HepG2 (cell line): ENCODE results near the gene TBCB. TPM values are rescaled to one million over a fixed set of nuclear protein-coding genes. Genes with fewer than 3 reads are reported as not detected.

ENCODE experiments used
- ATAC-seq: fragments of 200-7000 bp; cut with Tn5 transposase; 3 replicates; pipeline ENCODE4 v1.9.1; 2020; ENCODE audit warnings: mild to moderate bottlenecking, moderate library complexity
- BruUV-seq: library from RNA; stranded (reverse); fragments of 400-500 nt; replicated peaks from 2 replicates; lab custom pipeline; 2021; lab: Mats Ljungman, UMichigan
- CTCF ChIA-PET: fragments of 300-600 bp; formaldehyde crosslinking; extraction: SDS; loops from one replicate; lab custom pipeline; 2021; ENCODE audit warnings: low total read pairs, inconsistent platforms, low intra/inter-chr PET ratio; lab: Yijun Ruan, JAX
- POLR2A ChIA-PET: fragments of 350-600 bp; sonication (Branson Sonifier 250); formaldehyde crosslinking; loops from one replicate; lab custom pipeline; 2020; ENCODE audit warnings: antibody characterized with exemption, inconsistent platforms; lab: Yijun Ruan, JAX
- DNase-seq: peaks from one replicate; pipeline ENCODE4 v3.0.0-alpha.2; 2015; ENCODE audit warnings: low spot score
- FAIRE-seq: peaks from 3 replicates; lab custom pipeline; 2011; peaks lifted over from hg19 to GRCh38; lab: Jason Lieb, UNC
- H2AFZ ChIP-seq: one replicate; pipeline ENCODE4 v1.6.1; 2011; ENCODE audit warnings: low read length, inconsistent platforms
- H3K27ac ChIP-seq: fragments of 300-600 bp; 3 replicates; pipeline ENCODE4 v1.8.0; 2011; ENCODE audit warnings: mixed run types, mild to moderate bottlenecking, mixed read lengths, low read length, inconsistent platforms; ENCODE audit not compliant: insufficient read depth; ENCODE audit errors: extremely low read length
- H3K27me3 ChIP-seq, 2 experiments: fragments of 200-600 bp in 1 of 2; 2 replicates in 1 of 2; 3 replicates in 1 of 2; pipeline versions ENCODE4 v1.6.0 to v1.8.0; 2011; ENCODE audit warnings: low read length in 2 of 2, mild to moderate bottlenecking in 2 of 2, moderate library complexity in 2 of 2, inconsistent platforms in 1 of 2; ENCODE audit not compliant: insufficient read depth in 2 of 2, control insufficient read depth in 1 of 2
- H3K36me3 ChIP-seq, 2 experiments: fragments of 200-600 bp in 1 of 2; replicated peaks in 1 of 2; 2 replicates in 1 of 2; 3 replicates in 1 of 2; pipeline versions ENCODE4 v1.5.1 to v1.8.0; 2011; ENCODE audit warnings: low read length in 2 of 2, inconsistent platforms in 1 of 2; ENCODE audit not compliant: insufficient read depth in 2 of 2, control insufficient read depth in 1 of 2
- H3K4me1 ChIP-seq: 2 replicates; pipeline ENCODE4 v1.5.1; 2012; ENCODE audit warnings: low read length, inconsistent platforms; ENCODE audit not compliant: insufficient read depth
- H3K4me2 ChIP-seq: 2 replicates; pipeline ENCODE4 v1.6.0; 2011; ENCODE audit warnings: low read depth, low read length, inconsistent platforms
- H3K4me3 ChIP-seq, 3 experiments: fragments of 200-600 bp in 1 of 3; sonication (generic), shearing (Covaris generic) in 1 of 3; replicated peaks in 1 of 3; 2 replicates each; pipeline ENCODE4 v1.5.1; 2011 to 2016; ENCODE audit warnings: low read length in 3 of 3, inconsistent platforms in 2 of 3, low read depth in 2 of 3, mild to moderate bottlenecking in 2 of 3, control low read depth in 1 of 3, mixed read lengths in 1 of 3; ENCODE audit not compliant: insufficient read depth in 1 of 3
- H3K79me2 ChIP-seq: one replicate; pipeline ENCODE4 v1.6.1; 2011; ENCODE audit warnings: low read length, inconsistent platforms; ENCODE audit not compliant: insufficient read depth
- H3K9ac ChIP-seq: 2 replicates; pipeline ENCODE4 v1.6.0; 2011; ENCODE audit warnings: mild to moderate bottlenecking, low read depth, low read length, inconsistent platforms; ENCODE audit not compliant: insufficient read depth
- H3K9me3 ChIP-seq: 2 replicates; pipeline ENCODE4 v1.5.1; 2012; ENCODE audit warnings: mild to moderate bottlenecking, low read length
- H4K20me1 ChIP-seq: 2 replicates; pipeline ENCODE4 v1.6.0; 2011; ENCODE audit warnings: inconsistent platforms, mild to moderate bottlenecking, low read length, moderate library complexity; ENCODE audit not compliant: insufficient read depth
- MTF2 ChIP-seq: sonication (generic); formaldehyde crosslinking; IDR thresholded peaks from 2 replicates; pipeline ENCODE4 v1.5.0; 2020; ENCODE audit warnings: missing genetic modification reagents, borderline replicate concordance
- PHF21A ChIP-seq: sonication (generic); formaldehyde crosslinking; IDR thresholded peaks from 2 replicates; pipeline ENCODE4 v1.5.0; 2020; ENCODE audit warnings: mild to moderate bottlenecking, missing genetic modification reagents
- POLR2A ChIP-seq, 2 experiments: IDR thresholded peaks; 2 replicates each; pipeline ENCODE4 v1.6.1; 2011; ENCODE audit warnings: low read depth in 2 of 2, low read length in 2 of 2, mild to moderate bottlenecking in 1 of 2, moderate library complexity in 1 of 2; ENCODE audit not compliant: insufficient read depth in 1 of 2
- POLR2G ChIP-seq: fragments of 200-400 bp; formaldehyde crosslinking; IDR thresholded peaks from 2 replicates; pipeline ENCODE4 v1.6.1; 2018; ENCODE audit warnings: mild to moderate bottlenecking, low read depth, low read length, moderate library complexity
- SRF ChIP-seq: IDR thresholded peaks from 2 replicates; pipeline ENCODE4 v1.6.1; 2011; ENCODE audit warnings: mild to moderate bottlenecking, low read depth, low read length, moderate library complexity
- TCF7 ChIP-seq: sonication (generic); IDR thresholded peaks from 2 replicates; pipeline ENCODE4 v1.6.1; 2016; ENCODE audit warnings: antibody characterized with exemption, low read depth
- ZEB1 ChIP-seq: IDR thresholded peaks from 2 replicates; pipeline ENCODE4 v1.6.1; 2012; ENCODE audit warnings: mild to moderate bottlenecking, low read depth, inconsistent platforms; ENCODE audit not compliant: insufficient replicate concordance
- ZNF17 ChIP-seq: sonication (generic); formaldehyde crosslinking; IDR thresholded peaks from 2 replicates; pipeline ENCODE4 v1.5.0; 2020; ENCODE audit warnings: mild to moderate bottlenecking, missing genetic modification reagents
- ZNF563 ChIP-seq: sonication (generic); formaldehyde crosslinking; IDR thresholded peaks from 2 replicates; pipeline ENCODE4 v1.8.0; 2022; ENCODE audit warnings: mild to moderate bottlenecking, moderate library complexity, missing genetic modification reagents
- ZNF652 ChIP-seq: IDR thresholded peaks from 2 replicates; pipeline ENCODE4 v1.6.1; 2016; ENCODE audit warnings: low read depth, borderline replicate concordance
- ZNF790 ChIP-seq: sonication (generic); formaldehyde crosslinking; IDR thresholded peaks from 2 replicates; pipeline ENCODE4 v1.8.0; 2022; ENCODE audit warnings: missing genetic modification reagents, mild to moderate bottlenecking, borderline replicate concordance
- WGBS: methylation state at CpG from one replicate; pipeline ENCODE4 v1.1.6; 2017; ENCODE audit warnings: low lambda C conversion rate; 5-methylcytosine and 5-hydroxymethylcytosine counted together
- in situ Hi-C: cut with HindIII; loops from 2 replicates; pipeline ENCODE4 v1.10.0; 2017; ENCODE audit warnings: low pct_unique_long_range_greater_than_20kb; ENCODE audit not compliant: extremely low pct_ligation_motif_present
- intact Hi-C: fragments of 100-400 bp; cut with micrococcal nuclease; formaldehyde crosslinking; loops from one replicate; pipeline ENCODE4 v1.10.0; 2022; ENCODE audit not compliant: unreplicated experiment
- polyA plus RNA-seq, 8 experiments: library from polyadenylated mRNA; depleted of rRNA in 3 of 8; stranded (reverse) in 7 of 8; unstranded in 1 of 8; fragments of >200 nt; fragmentation: Illumina TruSeq in 4 of 8; extraction: Trizol in 4 of 8; gene quantifications; 2 replicates each; pipeline versions ENCODE4 v1.2.1 to v1.2.3, GENCODE V29; 2011 to 2016; ENCODE audit warnings: low read depth in 4 of 8, missing spikeins in 1 of 8, mixed read lengths in 1 of 8; ENCODE audit not compliant: insufficient read depth in 1 of 8
- total RNA-seq, 5 experiments: library from RNA; depleted of rRNA; stranded (reverse); fragments of >200 nt; fragmentation: Illumina TruSeq; extraction: Trizol; gene quantifications; 2 replicates each; pipeline ENCODE4 v1.2.3, GENCODE V29; 2016; ENCODE audit warnings: low read depth in 1 of 5
- TF ChIP-seq, protein P1 (sequence below): sonication (generic); formaldehyde crosslinking; IDR thresholded peaks from 2 replicates; pipeline ENCODE4 v1.8.0; 2023; ENCODE audit warnings: mild to moderate bottlenecking, missing genetic modification reagents
- TF ChIP-seq, protein P2 (sequence below): sonication (generic); formaldehyde crosslinking; IDR thresholded peaks from 2 replicates; pipeline ENCODE4 v1.8.1; 2023; ENCODE audit warnings: mild to moderate bottlenecking, moderate library complexity, missing genetic modification reagents
- TF ChIP-seq, protein P3 (sequence below): sonication (generic); formaldehyde crosslinking; IDR thresholded peaks from 2 replicates; pipeline ENCODE4 v1.5.0; 2020; ENCODE audit warnings: mild to moderate bottlenecking, missing genetic modification reagents, borderline replicate concordance

TBCB gene
- total and polyA plus RNA-seq, 2 of the 13 experiments (the other 11 are each of a cell fraction or from before 2014, with no cell fraction given): 271 to 276 TPM

DNA sequence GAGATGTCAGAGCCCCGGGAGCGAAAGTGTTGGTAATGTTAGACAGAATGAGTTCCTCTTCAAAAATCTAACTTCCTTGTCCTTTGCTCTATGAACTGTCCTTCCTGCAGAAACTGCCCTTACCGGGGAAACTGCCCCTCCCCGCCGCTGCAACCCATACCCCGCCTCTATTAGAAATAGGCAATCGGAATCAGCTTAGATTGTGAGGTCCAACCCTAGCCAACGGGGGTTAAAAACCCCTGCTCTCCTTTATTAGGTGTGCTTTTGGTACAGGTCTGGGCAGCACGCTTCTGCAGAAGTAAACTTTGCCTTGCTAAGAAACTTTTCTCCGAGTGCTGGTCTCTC lies 13.1 kb downstream of the TBCB start:
- Histone ChIP-seq H2AFZ (peak overlapping the region; percentile 36), H3K4me1 (peaks cover 45% of the 10 kb centered on the region), H3K79me2 (no peaks in the 10 kb centered on the region), H3K9ac (peak overlapping the region; percentile 57), H3K4me3 (peak overlapping the region; percentile 36 to 76 (median 72)), H3K36me3 (peaks cover 4 to 20% of the 10 kb centered on the region in 2 experiments; a peak in 3 of 5 replicates), H3K9me3 (no peaks in the 10 kb centered on the region), H3K4me2 (peak overlapping the region; percentile 90), H3K27ac (peak overlapping the region; percentile 90), H4K20me1 (no peaks in the 10 kb centered on the region), H3K27me3 (no peaks in the 10 kb centered on the region)
- peak; percentile 30 for FAIRE-seq
- ChIA-PET CTCF (interaction anchor here (0.7 to 1.9 kb wide), 4 partner anchors 8 to 365 kb away, joined by 3 to 44 read pairs (median 3); no protein-coding TSS in a partner anchor), POLR2A (interaction anchor here (1.0 to 3.3 kb wide), 16 partner anchors 9 to 361 kb away, joined by 3 to 51 read pairs (median 8); partner anchors contain the start of genes CAPNS1, POLR2I, TBCB and THAP8)
- ATAC-seq: peak; percentile 42
- 3% methylated on average over 10 of the region's 10 CpGs for WGBS
- intact Hi-C loops: loop anchor here (1.0 to 10.0 kb wide), 2 partner anchors 8 to 366 kb away; no protein-coding TSS in a partner anchor
- in situ Hi-C loops: loop anchor here (5.0 kb wide), 1 partner anchor 44 kb away; no protein-coding TSS in a partner anchor
- peak; percentile 52 for DNase-seq
- no TSS peak for BruUV-seq
- TF ChIP-seq ZNF652 (CRISPR knock-in tag) (peak; percentile 63; the same call in 1 of the 2 replicates), ZEB1 (no peak), SRF (0 out of 2 replicates have a peak, but pooled peaks have one; percentile 3), ZNF790 (CRISPR knock-in tag) (peak; percentile 17; the same call in 1 of the 2 replicates), ZNF563 (CRISPR knock-in tag) (peak; percentile 47; the same call in 1 of the 2 replicates), PHF21A (CRISPR knock-in tag) (0 out of 2 replicates have a peak, but pooled peaks have one; percentile 5), TCF7 (no peak), POLR2A (IDR thresholded peaks at IDR 0.05; ENCODE audit: insufficient read depth in 1 of 2, low read depth in 2 of 2, low read length in 2 of 2) (0 out of 4 replicates have a peak, but pooled peaks of 1 of the 2 experiments have one; percentile 1), MTF2 (CRISPR knock-in tag) (0 out of 2 replicates have a peak, but pooled peaks have one; percentile 48), ZNF17 (no peak), POLR2G (peak; percentile 48)
- TF ChIP-seq, protein P1, sequence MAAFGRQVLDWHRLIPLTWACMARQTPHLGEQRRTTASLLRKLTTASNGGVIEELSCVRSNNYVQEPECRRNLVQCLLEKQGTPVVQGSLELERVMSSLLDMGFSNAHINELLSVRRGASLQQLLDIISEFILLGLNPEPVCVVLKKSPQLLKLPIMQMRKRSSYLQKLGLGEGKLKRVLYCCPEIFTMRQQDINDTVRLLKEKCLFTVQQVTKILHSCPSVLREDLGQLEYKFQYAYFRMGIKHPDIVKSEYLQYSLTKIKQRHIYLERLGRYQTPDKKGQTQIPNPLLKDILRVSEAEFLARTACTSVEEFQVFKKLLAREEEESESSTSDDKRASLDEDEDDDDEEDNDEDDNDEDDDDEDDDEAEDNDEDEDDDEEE (CRISPR knock-in tag): peak; percentile 76; the same call in 1 of the 2 replicates
- TF ChIP-seq, protein P2, sequence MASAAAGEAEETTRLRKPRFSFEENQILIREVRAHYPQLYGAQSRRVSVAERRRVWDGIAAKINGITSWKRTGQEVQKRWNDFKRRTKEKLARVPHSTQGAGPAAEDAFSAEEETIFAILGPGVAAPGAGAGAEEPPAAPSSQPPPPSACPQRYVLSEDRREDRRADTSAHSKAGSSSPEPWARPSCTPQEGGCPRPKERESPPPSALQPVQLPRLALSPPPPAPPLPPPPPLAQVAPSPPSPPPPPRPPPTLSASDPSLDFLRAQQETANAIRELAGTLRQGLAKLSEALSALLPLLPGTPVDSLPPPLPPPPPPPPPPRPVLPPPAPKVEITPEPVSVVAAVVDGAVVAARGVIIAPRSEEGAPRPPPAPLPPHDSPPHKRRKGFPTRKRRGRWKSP (CRISPR knock-in tag): no peak
- TF ChIP-seq, protein P3, sequence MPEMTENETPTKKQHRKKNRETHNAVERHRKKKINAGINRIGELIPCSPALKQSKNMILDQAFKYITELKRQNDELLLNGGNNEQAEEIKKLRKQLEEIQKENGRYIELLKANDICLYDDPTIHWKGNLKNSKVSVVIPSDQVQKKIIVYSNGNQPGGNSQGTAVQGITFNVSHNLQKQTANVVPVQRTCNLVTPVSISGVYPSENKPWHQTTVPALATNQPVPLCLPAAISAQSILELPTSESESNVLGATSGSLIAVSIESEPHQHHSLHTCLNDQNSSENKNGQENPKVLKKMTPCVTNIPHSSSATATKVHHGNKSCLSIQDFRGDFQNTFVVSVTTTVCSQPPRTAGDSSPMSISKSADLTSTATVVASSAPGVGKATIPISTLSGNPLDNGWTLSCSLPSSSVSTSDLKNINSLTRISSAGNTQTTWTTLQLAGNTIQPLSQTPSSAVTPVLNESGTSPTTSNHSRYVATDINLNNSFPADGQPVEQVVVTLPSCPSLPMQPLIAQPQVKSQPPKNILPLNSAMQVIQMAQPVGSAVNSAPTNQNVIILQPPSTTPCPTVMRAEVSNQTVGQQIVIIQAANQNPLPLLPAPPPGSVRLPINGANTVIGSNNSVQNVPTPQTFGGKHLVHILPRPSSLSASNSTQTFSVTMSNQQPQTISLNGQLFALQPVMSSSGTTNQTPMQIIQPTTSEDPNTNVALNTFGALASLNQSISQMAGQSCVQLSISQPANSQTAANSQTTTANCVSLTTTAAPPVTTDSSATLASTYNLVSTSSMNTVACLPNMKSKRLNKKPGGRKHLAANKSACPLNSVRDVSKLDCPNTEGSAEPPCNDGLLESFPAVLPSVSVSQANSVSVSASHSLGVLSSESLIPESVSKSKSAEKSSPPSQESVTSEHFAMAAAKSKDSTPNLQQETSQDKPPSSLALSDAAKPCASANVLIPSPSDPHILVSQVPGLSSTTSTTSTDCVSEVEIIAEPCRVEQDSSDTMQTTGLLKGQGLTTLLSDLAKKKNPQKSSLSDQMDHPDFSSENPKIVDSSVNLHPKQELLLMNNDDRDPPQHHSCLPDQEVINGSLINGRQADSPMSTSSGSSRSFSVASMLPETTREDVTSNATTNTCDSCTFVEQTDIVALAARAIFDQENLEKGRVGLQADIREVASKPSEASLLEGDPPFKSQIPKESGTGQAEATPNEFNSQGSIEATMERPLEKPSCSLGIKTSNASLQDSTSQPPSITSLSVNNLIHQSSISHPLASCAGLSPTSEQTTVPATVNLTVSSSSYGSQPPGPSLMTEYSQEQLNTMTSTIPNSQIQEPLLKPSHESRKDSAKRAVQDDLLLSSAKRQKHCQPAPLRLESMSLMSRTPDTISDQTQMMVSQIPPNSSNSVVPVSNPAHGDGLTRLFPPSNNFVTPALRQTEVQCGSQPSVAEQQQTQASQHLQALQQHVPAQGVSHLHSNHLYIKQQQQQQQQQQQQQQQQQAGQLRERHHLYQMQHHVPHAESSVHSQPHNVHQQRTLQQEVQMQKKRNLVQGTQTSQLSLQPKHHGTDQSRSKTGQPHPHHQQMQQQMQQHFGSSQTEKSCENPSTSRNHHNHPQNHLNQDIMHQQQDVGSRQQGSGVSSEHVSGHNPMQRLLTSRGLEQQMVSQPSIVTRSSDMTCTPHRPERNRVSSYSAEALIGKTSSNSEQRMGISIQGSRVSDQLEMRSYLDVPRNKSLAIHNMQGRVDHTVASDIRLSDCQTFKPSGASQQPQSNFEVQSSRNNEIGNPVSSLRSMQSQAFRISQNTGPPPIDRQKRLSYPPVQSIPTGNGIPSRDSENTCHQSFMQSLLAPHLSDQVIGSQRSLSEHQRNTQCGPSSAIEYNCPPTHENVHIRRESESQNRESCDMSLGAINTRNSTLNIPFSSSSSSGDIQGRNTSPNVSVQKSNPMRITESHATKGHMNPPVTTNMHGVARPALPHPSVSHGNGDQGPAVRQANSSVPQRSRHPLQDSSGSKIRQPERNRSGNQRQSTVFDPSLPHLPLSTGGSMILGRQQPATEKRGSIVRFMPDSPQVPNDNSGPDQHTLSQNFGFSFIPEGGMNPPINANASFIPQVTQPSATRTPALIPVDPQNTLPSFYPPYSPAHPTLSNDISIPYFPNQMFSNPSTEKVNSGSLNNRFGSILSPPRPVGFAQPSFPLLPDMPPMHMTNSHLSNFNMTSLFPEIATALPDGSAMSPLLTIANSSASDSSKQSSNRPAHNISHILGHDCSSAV (CRISPR knock-in tag): 0 out of 2 replicates have a peak, but pooled peaks have one; percentile 6
